ENCODE results near the gene CEP89. TPM values are rescaled to one million over a fixed set of nuclear protein-coding genes. Genes with fewer than 3 reads are reported as not detected.
A peak's percentile ranks its signal among the peaks of the same experiment; 100 is the strongest.

The CEP89 gene
- total RNA-seq, 1 donor from 2014 or later = 29.0 TPM

- H3K27ac Mint-ChIP-seq = peak overlapping the region; percentile 59
- H3K36me3 Mint-ChIP-seq = peaks cover 21% of the 10 kb centered on the region
- H3K4me3 Mint-ChIP-seq = no peak overlapping the region
- H3K27me3 Mint-ChIP-seq (ENCODE audit: low read depth) = no peaks in the 10 kb centered on the region
- no peak for DNase-seq (ENCODE audit: low spot score in 2 of 2, unreplicated experiment in 2 of 2)
- no peaks in the 10 kb centered on the region for H3K9me3 Mint-ChIP-seq
- TF ChIP-seq CTCF (IDR thresholded peaks at IDR 0.05; ENCODE audit: unreplicated experiment) = no peak
- H3K4me1 Mint-ChIP-seq = peaks cover 14% of the 10 kb centered on the region
Measured at GRCh38 chr19:32916969-32917615, 54.7 kb downstream of the CEP89 start.

GRCh38 chr19:32914879-32915660 is 56.7 kb downstream of the CEP89 start:
- no peak for TF ChIP-seq CTCF (IDR thresholded peaks at IDR 0.05; ENCODE audit: unreplicated experiment)
- no peak overlapping the region for H3K4me3 Mint-ChIP-seq
- peaks cover 26% of the 10 kb centered on the region for H3K36me3 Mint-ChIP-seq

GRCh38 chr19:32911467-32911866 is 60.3 kb downstream of the CEP89 start:
- H3K27ac Mint-ChIP-seq = no peak overlapping the region
- no peak for DNase-seq (ENCODE audit: low spot score in 2 of 2, unreplicated experiment in 2 of 2)

More at GRCh38 chr19:32914879-32915660, 56.7 kb downstream of the CEP89 start:
- H3K9me3 Mint-ChIP-seq = no peaks in the 10 kb centered on the region
- DNase-seq (ENCODE audit: low spot score in 2 of 2, unreplicated experiment in 2 of 2) = no peak
- peaks cover 14% of the 10 kb centered on the region for H3K4me1 Mint-ChIP-seq
- no peaks in the 10 kb centered on the region for H3K27me3 Mint-ChIP-seq (ENCODE audit: low read depth)
- no peak overlapping the region for H3K27ac Mint-ChIP-seq

GRCh38 chr19:32910874-32911273 is 60.9 kb downstream of the CEP89 start:
- H3K4me1 Mint-ChIP-seq = no peaks in the 10 kb centered on the region

More at GRCh38 chr19:32911467-32911866, 60.3 kb downstream of the CEP89 start:
- Mint-ChIP-seq H3K4me3 (no peak overlapping the region), H3K4me1 (no peaks in the 10 kb centered on the region), H3K27me3 (ENCODE audit: low read depth) (no peaks in the 10 kb centered on the region), H3K9me3 (peaks cover under 1% of the 10 kb centered on the region), H3K36me3 (peaks cover 29% of the 10 kb centered on the region)
- no peak for TF ChIP-seq CTCF (IDR thresholded peaks at IDR 0.05; ENCODE audit: unreplicated experiment)

GRCh38 chr19:32910094-32910493 is 61.7 kb downstream of the CEP89 start:
- Mint-ChIP-seq H3K36me3 (peaks cover 38% of the 10 kb centered on the region), H3K9me3 (peaks cover 10% of the 10 kb centered on the region)

More at GRCh38 chr19:32910874-32911273, 60.9 kb downstream of the CEP89 start:
- H3K36me3 Mint-ChIP-seq = peaks cover 35% of the 10 kb centered on the region
- DNase-seq (ENCODE audit: low spot score in 2 of 2, unreplicated experiment in 2 of 2) = no peak
- no peaks in the 10 kb centered on the region for H3K27me3 Mint-ChIP-seq (ENCODE audit: low read depth)
- H3K4me3 Mint-ChIP-seq = no peak overlapping the region
- peaks cover 6% of the 10 kb centered on the region for H3K9me3 Mint-ChIP-seq
- no peak overlapping the region for H3K27ac Mint-ChIP-seq
- no peak for TF ChIP-seq CTCF (IDR thresholded peaks at IDR 0.05; ENCODE audit: unreplicated experiment)

More at GRCh38 chr19:32910094-32910493, 61.7 kb downstream of the CEP89 start:
- H3K4me3 Mint-ChIP-seq = no peak overlapping the region
- no peaks in the 10 kb centered on the region for H3K27me3 Mint-ChIP-seq (ENCODE audit: low read depth)
- H3K4me1 Mint-ChIP-seq = no peaks in the 10 kb centered on the region
- TF ChIP-seq CTCF (IDR thresholded peaks at IDR 0.05; ENCODE audit: unreplicated experiment) = no peak
- no peak overlapping the region for H3K27ac Mint-ChIP-seq
- DNase-seq (ENCODE audit: low spot score in 2 of 2, unreplicated experiment in 2 of 2) = no peak
